ENCODE results near the gene JUP.

JUP gene

GRCh38 chr17:41724476-41725050 is 61.9 kb downstream of the JUP start:
- no peak overlapping the region for H3K4me3 ChIP-seq (ENCODE audit: low read depth, low read length)

- H3K4me3 ChIP-seq (ENCODE audit: low read depth, low read length) = no peak overlapping the region
These were observed 62.6 kb downstream of the JUP start for GRCh38 chr17:41723801-41724475.

- no peak overlapping the region for H3K4me3 ChIP-seq (ENCODE audit: low read depth, low read length)
These were observed 64.3 kb downstream of the JUP start for GRCh38 chr17:41722231-41722630.

- H3K4me3 ChIP-seq (ENCODE audit: low read depth, low read length) = no peak overlapping the region
These were observed 68.2 kb downstream of the JUP start for GRCh38 chr17:41718287-41718645.

GRCh38 chr17:41717408-41718286 is 68.9 kb downstream of the JUP start:
- no peak overlapping the region for H3K4me3 ChIP-seq (ENCODE audit: low read depth, low read length)

- no peak within 1 kb of the TSS for H3K4me3 ChIP-seq (ENCODE audit: low read depth, low read length)
These were observed 74.7 kb downstream of the JUP start, which contains the start of gene GAST for GRCh38 chr17:41711669-41712400. Gene GAST (plus strand): TSS chr17:41712331. CDS start chr17:41715437, 3,106 bp downstream.

GRCh38 chr17:41710472-41711090 is 75.9 kb downstream of the JUP start:
- no peak overlapping the region for H3K4me3 ChIP-seq (ENCODE audit: low read depth, low read length)

- no peak overlapping the region for H3K4me3 ChIP-seq (ENCODE audit: low read depth, low read length)
These were observed 78.5 kb downstream of the JUP start for GRCh38 chr17:41707803-41708669.

GRCh38 chr17:41705271-41705991 is 81.1 kb downstream of the JUP start:
- no peak overlapping the region for H3K4me3 ChIP-seq (ENCODE audit: low read depth, low read length)
